GM21447 (cell line): ENCODE measurements around the gene HOXC13.

Experiments used
- ATAC-seq: cut with Tn5 transposase; IDR thresholded peaks from one replicate; pipeline ENCODE4 v1.9.1; 2021; ENCODE audit not compliant: unreplicated experiment

HOXC13 gene

GRCh38 chr12:53953831-53954693 is 15.4 kb downstream of the HOXC13 start:
- no peak for ATAC-seq

DNA sequence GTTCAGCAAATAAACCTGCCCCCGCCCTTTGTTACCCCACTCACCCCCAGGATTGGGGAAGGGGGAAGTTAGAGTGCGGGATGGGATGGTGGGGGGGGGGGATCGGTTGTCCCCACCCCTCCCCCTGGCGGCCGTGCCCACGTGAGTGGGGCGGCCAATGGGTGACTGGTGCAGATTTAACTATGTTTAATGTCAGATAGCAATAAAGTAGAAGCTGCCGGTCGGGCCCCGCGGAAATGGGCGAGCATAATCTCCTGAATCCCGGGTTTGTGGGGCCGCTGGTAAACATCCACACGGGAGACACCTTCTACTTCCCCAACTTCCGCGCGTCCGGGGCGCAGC is 16.0 kb downstream of the HOXC13 start, which contains the start of gene HOXC12:
Gene HOXC12, plus strand, starts transcription at position 210 of the 342 bp plus-strand sequence. Its CDS starts 27 bp downstream, at position 237.
- no peak for ATAC-seq

DNA sequence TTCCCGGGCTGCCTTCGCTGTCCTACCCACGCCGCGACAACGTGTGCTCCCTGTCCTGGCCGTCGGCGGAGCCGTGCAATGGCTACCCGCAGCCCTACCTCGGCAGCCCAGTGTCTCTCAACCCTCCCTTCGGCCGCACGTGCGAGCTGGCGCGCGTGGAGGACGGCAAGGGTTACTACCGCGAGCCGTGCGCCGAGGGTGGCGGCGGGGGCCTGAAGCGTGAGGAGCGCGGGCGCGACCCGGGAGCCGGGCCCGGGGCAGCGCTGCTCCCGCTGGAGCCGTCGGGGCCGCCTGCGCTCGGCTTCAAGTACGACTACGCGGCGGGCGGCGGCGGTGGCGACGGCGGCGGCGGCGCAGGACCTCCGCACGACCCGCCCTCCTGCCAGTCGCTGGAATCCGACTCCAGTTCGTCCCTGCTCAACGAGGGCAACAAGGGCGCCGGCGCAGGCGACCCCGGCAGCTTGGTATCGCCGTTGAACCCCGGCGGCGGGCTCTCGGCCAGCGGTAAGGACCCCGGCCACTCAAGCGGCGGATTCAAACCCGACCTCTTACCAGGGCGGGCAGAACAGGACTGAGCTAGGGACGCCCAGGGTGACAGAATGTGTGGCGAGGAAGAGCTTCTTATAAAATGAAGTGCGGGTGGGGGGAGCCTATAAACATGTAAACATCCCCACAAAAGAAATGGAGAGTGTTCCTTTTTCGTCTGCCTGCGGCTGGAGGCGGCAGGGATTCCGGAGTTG is 16.6 kb downstream of the HOXC13 start:
- no peak for ATAC-seq

DNA sequence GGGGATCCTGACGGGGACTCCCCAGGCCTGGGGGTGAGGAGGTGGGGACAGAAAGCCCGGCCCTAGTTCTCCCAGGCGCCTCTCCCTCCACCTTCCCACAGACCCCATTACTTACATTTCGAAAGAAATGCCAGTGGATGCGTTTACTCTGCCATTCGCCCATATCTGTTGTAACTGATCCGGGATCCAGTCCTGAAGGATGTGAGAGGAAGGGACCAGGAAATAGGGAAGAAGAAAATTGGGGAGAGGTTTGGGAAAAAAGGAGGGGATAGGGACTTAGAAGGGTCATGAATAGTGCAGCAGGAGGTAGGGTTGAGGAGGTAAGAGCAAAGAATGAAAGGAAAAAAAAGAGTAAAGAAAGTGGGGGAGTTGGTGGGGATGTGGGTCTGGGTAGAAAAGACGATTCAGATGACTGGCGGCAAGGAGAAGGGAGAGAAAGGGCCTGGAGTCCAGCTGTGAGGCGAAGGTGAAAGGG is 17.2 kb downstream of the HOXC13 start:
- ATAC-seq, result no peak

- ATAC-seq, result no peak
Observed at GRCh38 chr12:53956251-53956887, 17.7 kb downstream of the HOXC13 start.

GRCh38 chr12:53956914-53957536 is 18.4 kb downstream of the HOXC13 start:
- no peak for ATAC-seq

- ATAC-seq, result no peak
Observed at GRCh38 chr12:53958128-53958527, 19.5 kb downstream of the HOXC13 start.

DNA sequence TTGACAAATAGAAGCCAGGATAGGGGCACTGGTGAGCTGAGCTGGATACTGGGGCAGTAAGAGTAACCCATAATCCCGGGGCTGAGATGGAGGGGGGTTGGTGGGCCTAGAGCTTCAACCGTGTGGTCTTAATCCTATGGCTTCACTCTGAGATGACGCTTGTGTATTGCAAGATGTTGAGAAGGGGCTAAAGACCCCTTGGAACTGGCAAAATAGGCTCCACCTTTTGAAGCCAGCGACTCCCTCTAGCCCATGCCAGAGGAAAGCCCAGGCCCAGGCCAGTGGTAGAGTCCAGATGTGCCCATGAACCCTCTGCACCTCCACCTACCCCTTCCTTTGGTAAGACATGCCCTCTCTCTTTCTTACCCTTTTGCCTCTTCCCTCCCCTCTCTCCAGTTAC is 20.7 kb downstream of the HOXC13 start:
- no peak for ATAC-seq

- no peak for ATAC-seq
Observed at GRCh38 chr12:53960187-53961024, 21.8 kb downstream of the HOXC13 start.

DNA sequence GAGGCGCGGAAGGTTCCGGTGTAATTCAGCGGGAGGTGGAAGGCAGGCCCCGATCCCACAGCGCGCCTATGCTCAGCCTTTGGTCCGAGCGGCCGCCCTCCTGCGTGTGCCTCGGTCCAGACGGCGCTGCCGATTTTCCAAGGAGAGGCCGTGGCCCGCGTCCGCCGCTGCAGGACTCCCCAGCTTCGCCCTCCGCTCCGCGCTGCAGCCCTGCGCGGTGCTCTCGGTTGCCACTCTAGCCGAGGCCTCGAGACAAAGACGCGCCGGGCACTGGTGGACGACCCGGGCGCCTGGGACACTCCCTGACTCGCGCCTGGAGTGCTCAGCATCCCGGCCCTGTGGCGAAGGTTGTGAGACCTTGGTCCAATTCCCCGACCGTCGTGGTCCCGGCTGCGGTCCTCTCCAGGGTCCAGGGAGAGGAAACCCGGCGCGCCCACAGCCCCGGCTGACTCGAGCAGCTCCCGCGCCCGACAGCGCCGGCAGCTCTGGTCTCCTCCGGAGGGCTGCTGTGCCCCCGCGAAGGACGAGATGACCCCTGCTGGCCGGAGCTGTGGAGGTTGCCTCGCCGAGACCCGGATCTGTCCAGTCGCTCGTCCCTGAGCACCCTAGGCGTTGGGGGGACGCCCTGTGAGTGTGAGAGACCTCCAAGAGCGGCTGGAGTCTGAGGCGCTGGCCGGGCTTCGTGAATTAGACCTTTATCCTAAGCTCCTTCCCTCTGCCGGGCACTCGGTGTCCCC is 22.6 kb downstream of the HOXC13 start:
- no peak for ATAC-seq

DNA sequence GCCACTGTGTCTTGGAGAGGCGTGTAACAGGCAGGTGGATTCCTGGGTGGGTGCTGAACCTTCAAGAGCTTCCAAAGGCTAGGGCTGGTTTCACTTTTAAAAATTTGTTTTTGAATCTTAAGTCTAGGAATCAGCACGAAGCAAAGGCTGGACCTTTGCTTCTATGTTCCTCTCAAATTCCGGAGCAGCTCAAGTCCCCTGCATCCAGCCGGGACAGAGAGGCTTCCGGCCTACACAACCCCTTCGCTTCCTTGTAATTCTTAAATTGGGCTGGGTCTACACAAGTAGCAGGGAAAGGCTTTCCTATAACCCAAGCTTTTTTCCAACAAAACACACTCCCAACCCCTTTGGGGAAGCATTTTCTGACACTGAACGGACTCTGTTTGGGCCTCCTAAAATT is 24.4 kb downstream of the HOXC13 start:
- ATAC-seq, result no peak

DNA sequence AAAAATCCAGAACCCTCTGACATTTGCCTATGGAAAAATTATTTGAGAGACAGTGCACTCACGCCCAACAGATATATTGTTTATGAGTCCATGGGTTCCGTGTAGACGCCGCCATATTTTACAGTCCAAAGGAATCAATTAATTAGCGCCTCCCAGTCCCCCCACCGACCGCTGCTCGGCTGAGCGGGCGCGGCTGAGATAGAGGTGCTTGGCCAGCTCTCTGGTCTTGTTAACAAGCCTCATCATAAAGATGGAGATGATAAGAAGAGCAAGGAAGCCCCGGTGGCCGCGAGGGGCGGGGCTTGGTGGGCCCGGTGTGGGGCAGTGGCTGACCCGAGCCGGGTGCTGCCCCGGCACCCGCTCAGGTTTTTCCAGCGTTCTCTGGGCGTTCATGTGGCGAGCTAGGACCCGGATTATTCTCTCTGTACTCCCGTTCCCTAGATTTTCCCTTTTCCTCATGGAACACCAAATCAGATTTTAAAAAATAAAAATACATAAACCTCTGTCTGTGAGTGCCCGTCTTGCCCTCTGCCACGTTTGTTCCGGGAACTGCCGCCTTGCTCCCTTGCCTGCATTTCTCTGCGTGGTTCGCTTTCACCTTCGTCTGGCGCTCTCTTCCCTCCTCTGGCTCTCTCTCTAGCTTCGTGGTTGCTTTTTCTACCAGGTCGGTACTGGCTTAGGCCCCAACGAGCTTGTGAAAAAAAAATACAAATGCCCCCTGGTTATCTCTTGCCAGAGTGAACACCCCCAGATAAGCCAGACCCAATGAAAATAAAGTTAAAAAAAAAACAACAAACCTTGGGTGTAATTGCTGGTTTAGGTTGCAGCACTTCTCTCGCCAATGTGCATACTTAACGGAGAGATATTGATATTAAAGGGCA is 25.0 kb downstream of the HOXC13 start:
- ATAC-seq, result no peak

DNA sequence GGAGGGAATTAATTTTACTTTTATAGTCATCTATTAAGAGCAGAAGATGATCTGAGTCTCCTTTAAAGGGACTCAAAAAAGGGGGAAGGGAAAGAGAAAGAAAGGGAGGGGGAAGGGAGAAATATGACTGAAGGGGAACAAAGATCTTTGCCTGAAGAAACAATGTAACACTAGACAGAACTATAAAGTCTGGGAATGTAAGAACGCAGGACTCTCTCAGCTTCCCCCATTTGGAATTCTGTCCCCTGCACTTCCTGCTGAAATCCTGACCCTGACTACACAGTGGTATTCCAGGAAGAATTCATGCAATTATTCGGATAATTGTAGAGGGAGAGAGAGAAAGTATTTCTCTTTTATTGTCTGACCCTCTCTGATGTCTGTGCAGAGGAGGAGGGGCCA is 25.7 kb downstream of the HOXC13 start:
- ATAC-seq, result no peak

- no peak for ATAC-seq
Observed at GRCh38 chr12:53965281-53966084, 26.9 kb downstream of the HOXC13 start.

- ATAC-seq, result no peak
Observed at GRCh38 chr12:53966085-53966384, 27.4 kb downstream of the HOXC13 start.

DNA sequence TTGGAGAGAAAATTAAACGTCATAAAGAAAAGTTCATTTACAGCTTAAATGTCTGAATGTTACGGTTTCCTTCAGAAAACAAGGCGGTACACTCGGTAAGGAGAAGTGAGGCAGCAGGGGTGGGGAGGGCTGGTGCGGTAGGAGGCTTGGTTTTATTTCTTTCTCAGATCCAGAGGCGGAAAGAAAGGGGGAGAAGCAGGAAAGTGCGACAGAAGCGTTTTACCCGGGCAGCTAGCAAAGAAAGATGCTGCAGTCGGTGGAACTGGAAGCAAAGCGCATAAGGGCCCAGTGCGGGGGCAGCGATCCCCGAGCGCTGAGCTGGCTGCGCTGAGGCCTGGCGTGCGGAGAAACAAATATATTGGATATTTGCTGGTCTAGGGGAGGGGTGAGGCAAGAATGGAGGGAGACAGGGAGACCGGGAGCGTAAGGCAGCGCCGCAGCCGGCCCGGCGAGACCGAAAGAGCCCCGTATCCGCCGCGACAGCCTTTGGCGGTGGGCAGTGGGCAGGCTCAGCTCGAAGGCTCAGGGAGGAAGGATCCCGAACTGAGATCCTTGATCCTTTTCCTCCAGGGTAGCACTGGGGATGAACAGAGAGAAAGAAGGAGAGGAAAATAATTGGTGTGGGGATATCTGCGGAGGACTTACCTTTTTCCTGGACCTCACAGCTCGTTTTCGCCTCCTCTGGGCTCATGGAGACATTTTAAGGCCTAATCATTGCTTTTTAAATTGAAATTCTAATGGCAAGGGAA is 27.9 kb downstream of the HOXC13 start:
- no peak for ATAC-seq

DNA sequence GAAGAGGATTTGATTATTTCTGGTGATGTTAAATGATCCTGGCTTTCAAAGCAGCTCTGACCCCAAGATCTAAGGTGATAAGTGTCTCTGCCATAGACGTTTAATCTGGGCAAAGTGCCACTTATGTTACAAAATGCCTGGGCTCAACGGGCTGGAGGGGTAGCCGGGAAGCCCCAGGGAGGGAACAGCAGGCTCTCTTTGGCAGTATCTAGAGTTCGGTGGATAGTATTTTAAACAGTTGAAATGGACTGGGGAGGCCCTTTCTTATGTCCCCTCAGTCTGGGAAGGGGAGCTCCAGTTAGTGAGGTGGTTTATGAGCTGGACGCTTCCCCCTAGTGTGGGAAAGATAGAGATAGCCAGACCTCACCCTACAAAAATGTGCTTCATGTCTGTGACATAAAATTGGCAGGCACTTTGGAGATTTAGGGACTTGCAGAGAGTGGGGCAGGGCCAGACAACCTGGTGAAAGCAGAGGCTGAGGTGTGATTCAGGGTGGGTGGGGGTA is 28.8 kb downstream of the HOXC13 start:
- no peak for ATAC-seq
